ENCODE measurements around the gene RANBP6.

The RANBP6 gene

GRCh38 chr9:6007058-6007769 lies 8.2 kb downstream of the RANBP6 start:
- peak; percentile 95 to 96 for DNase-seq (ENCODE audit: low read depth in 2 of 2)

GRCh38 chr9:6006749-6007057 lies 8.7 kb downstream of the RANBP6 start:
- no peak for DNase-seq (ENCODE audit: low read depth in 2 of 2)

GRCh38 chr9:6000955-6001354 lies 14.5 kb downstream of the RANBP6 start:
- DNase-seq (ENCODE audit: low read depth in 2 of 2), result no peak

- DNase-seq (ENCODE audit: low read depth in 2 of 2), result no peak
Observed at GRCh38 chr9:5999443-6000101, 15.9 kb downstream of the RANBP6 start.

- no peak for DNase-seq (ENCODE audit: low read depth in 2 of 2)
Observed at GRCh38 chr9:5994493-5994892, 20.9 kb downstream of the RANBP6 start.

- DNase-seq (ENCODE audit: low read depth in 2 of 2), result no peak
Observed at GRCh38 chr9:5988265-5988664, 27.2 kb downstream of the RANBP6 start.

- no peak for DNase-seq (ENCODE audit: low read depth in 2 of 2)
Observed at GRCh38 chr9:5983042-5983441, 32.4 kb downstream of the RANBP6 start.

GRCh38 chr9:5982317-5982716 lies 33.1 kb downstream of the RANBP6 start:
- no peak for DNase-seq (ENCODE audit: low read depth in 2 of 2)

- no peak for DNase-seq (ENCODE audit: low read depth in 2 of 2)
Observed at GRCh38 chr9:5978523-5978922, 36.9 kb downstream of the RANBP6 start.

- DNase-seq (ENCODE audit: low read depth in 2 of 2), result no peak
Observed at GRCh38 chr9:5976674-5977397, 38.6 kb downstream of the RANBP6 start.

- no peak for DNase-seq (ENCODE audit: low read depth in 2 of 2)
Observed at GRCh38 chr9:5971740-5972139, 43.7 kb downstream of the RANBP6 start.
